ENCODE data around the gene TMEM145. TPM values are rescaled to one million over a fixed set of nuclear protein-coding genes. Genes with fewer than 3 reads are reported as not detected.

Gene TMEM145
- total and polyA plus RNA-seq, 9 of the 15 experiments (the other 6 are each of a cell fraction or from before 2014, with no cell fraction given): 0.80 to 5.5 (median 1.9) TPM; not detected in 3

- ChIA-PET CTCF (ENCODE audit: low intra/inter-chr PET ratio) (no interaction called here), POLR2A (interaction anchor here (0.7 to 2.9 kb wide), 7 partner anchors 9 to 408 kb away, joined by 3 to 16 read pairs (median 4); no protein-coding TSS in a partner anchor)
- H3K27me3 ChIP-seq (ENCODE audit: control insufficient read depth in 2 of 2, insufficient read depth in 2 of 2, low read length in 2 of 2): no peaks in the 10 kb centered on the region
- peak overlapping the region; percentile 53 for H2AFZ ChIP-seq (ENCODE audit: low read depth, low read length)
- peak overlapping the region; percentile 91 for H3K27ac ChIP-seq (ENCODE audit: extremely low read depth, low read depth, low read length)
- peak overlapping the region; percentile 96 for H3K4me2 ChIP-seq (ENCODE audit: insufficient read depth, low read length)
- H3K9ac ChIP-seq (ENCODE audit: insufficient read depth in 1 of 2, low read depth in 2 of 2, low read length in 2 of 2): peak overlapping the region; percentile 97 to 99
- ATAC-seq (no peak), DNase-seq (ENCODE audit: extremely low read depth in 1 of 4, low spot score in 3 of 4) (peak in 2 of 4 experiments; percentile 42 to 62), FAIRE-seq (peak; percentile 48)
- H3K4me3 ChIP-seq: peak overlapping the region; percentile 54
- no peaks in the 10 kb centered on the region for H3K9me1 ChIP-seq (ENCODE audit: control insufficient read depth, insufficient read depth, low read length)
- no peaks in the 10 kb centered on the region for H3K9me3 ChIP-seq (replicated peaks; ENCODE audit: control insufficient read depth, insufficient read depth, low read depth, low read length)
- intact Hi-C loops (cut with micrococcal nuclease) (no loop called here), in situ Hi-C loops (cut with MboI) (no loop called here)
- no peaks in the 10 kb centered on the region for H4K20me1 ChIP-seq (replicated peaks; ENCODE audit: control insufficient read depth, insufficient read depth, low read length)
- H3K4me1 ChIP-seq (replicated peaks in 1 of 2; ENCODE audit: control insufficient read depth in 2 of 2, insufficient read depth in 2 of 2, low read length in 2 of 2): peaks cover 17 to 56% of the 10 kb centered on the region in 2 experiments
- BruUV-seq (replicated peaks): no TSS peak
- peaks cover 32% of the 10 kb centered on the region for H3K79me2 ChIP-seq (ENCODE audit: control insufficient read depth, insufficient read depth, low read length)
- WGBS (ENCODE audit: insufficient coverage, low coverage, missing lambda C conversion rate): 9% methylated on average over 18 of the region's 18 CpGs
- peaks cover 44% of the 10 kb centered on the region for H3K36me3 ChIP-seq (ENCODE audit: control insufficient read depth, insufficient read depth, low read length)
- TF ChIP-seq, protein P1, sequence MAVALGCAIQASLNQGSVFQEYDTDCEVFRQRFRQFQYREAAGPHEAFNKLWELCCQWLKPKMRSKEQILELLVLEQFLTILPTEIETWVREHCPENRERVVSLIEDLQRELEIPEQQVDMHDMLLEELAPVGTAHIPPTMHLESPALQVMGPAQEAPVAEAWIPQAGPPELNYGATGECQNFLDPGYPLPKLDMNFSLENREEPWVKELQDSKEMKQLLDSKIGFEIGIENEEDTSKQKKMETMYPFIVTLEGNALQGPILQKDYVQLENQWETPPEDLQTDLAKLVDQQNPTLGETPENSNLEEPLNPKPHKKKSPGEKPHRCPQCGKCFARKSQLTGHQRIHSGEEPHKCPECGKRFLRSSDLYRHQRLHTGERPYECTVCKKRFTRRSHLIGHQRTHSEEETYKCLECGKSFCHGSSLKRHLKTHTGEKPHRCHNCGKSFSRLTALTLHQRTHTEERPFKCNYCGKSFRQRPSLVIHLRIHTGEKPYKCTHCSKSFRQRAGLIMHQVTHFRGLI (CRISPR knock-in tag; IDR thresholded peaks at IDR 0.05): no peak
- TF ChIP-seq KDM4B (IDR thresholded peaks at IDR 0.05; ENCODE audit: borderline replicate concordance in 2 of 2, low read depth in 1 of 2): peak in 1 of 2 experiments; percentile 47; a peak in 1 of 4 replicates
- no peak for TF ChIP-seq E4F1 (CRISPR knock-in tag; IDR thresholded peaks at IDR 0.05; ENCODE audit: borderline replicate concordance)
- TF ChIP-seq, protein P2, sequence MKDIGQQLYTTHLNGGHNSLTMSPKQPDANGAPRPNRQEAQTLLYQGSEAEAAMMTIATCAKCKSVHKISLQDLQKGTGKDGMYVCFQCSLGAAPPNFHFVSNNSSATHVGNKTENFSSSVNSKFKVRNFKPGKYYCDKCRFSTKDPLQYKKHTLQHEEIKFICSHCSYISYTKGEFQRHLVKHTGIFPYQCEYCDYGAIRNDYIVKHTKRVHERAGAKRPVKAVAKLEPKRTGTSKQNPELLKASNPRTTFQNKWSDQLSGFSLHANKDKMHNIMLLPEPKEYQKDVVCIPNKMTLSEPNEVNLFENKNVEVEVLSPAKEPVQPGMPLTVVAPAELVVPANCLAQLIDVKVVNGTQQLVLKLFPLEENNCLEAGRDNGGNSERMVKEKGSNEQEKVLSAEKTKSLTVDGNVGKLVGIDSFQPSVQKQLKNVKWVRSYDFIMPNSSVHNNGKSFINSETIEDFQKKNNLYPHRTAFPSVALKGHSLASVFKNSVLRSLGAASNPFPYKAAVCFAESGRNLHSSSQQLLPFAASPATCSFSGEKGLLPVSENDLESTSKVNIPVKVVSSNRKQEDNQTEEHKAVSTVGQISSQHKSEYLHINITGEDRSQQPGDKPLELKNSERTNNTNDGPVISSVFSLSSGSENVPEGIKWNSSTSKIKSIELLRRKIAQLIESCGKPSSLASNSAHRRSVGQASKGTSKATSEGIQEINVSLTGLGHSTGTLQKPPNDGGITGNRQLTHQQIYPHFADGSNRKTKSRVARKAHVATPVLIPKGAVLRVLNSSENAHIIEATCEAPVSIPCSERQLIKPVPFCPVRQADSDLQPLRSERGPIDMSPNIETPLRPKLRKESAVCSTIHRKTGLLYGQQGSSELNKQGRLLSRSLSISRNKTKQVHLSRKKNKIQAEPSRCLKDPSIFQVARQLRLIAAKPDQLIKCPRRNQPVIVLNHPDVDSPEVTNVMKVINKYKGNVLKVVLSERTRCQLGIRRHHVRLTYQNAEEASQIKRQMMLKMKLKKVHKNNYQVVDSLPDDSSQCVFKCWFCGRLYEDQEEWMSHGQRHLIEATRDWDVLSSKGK (CRISPR knock-in tag; IDR thresholded peaks at IDR 0.05): no peak
- peak; percentile 66 for TF ChIP-seq RBFOX2 (IDR thresholded peaks at IDR 0.05; ENCODE audit: low read depth, low read length)
- no peak for TF ChIP-seq ZNF324 (CRISPR knock-in tag; IDR thresholded peaks at IDR 0.05)
- peak; percentile 21 for TF ChIP-seq TAF1 (IDR thresholded peaks at IDR 0.05; ENCODE audit: control insufficient read depth, extremely low read depth, insufficient read depth, low read length, severe bottlenecking)
- no peak for TF ChIP-seq ZNF668 (CRISPR knock-in tag; IDR thresholded peaks at IDR 0.05)
- no peak for TF ChIP-seq SMAD3 (CRISPR knock-in tag; conservative IDR thresholded peaks at IDR 0.05)
- no peak for TF ChIP-seq NBN (IDR thresholded peaks at IDR 0.05; ENCODE audit: low read depth)
- no peak for TF ChIP-seq GTF2A2 (tag; IDR thresholded peaks at IDR 0.05)
- TF ChIP-seq HNRNPL (IDR thresholded peaks at IDR 0.05; ENCODE audit: low read depth, low read length): no peak
- TF ChIP-seq ZNF347 (CRISPR knock-in tag; IDR thresholded peaks at IDR 0.05; ENCODE audit: low read depth): no peak
- TF ChIP-seq ZZZ3 (IDR thresholded peaks at IDR 0.05): no peak
Observed at GRCh38 chr19:42270346-42271044, 42.6 kb upstream of the TMEM145 start.

All from K562 (cell line).